ENCODE data around the gene GRM1.

DNA sequence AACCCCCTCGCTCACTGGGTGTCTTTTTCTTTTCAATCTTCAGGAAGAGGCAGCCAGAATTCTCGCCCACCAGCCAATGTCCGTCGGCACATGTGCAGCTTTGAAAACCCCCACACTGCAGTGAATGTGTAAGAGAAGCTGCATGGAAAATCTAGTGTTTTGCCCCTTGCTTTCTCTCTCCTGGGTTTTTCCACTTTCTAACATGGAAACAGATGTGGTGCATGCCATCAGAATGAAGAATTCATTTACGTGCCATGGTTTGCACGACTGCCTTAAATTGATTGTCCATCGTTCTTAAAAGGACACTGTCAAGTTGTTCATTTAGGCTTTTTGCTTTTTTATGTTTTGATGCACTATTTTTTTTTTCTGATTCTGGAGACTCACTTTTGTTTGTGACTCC lies 397.7 kb downstream of the GRM1 start:
- TF ChIP-seq, protein P1, sequence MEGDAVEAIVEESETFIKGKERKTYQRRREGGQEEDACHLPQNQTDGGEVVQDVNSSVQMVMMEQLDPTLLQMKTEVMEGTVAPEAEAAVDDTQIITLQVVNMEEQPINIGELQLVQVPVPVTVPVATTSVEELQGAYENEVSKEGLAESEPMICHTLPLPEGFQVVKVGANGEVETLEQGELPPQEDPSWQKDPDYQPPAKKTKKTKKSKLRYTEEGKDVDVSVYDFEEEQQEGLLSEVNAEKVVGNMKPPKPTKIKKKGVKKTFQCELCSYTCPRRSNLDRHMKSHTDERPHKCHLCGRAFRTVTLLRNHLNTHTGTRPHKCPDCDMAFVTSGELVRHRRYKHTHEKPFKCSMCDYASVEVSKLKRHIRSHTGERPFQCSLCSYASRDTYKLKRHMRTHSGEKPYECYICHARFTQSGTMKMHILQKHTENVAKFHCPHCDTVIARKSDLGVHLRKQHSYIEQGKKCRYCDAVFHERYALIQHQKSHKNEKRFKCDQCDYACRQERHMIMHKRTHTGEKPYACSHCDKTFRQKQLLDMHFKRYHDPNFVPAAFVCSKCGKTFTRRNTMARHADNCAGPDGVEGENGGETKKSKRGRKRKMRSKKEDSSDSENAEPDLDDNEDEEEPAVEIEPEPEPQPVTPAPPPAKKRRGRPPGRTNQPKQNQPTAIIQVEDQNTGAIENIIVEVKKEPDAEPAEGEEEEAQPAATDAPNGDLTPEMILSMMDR (conservative IDR thresholded peaks at IDR 0.05 in 1 of 2, IDR thresholded peaks at IDR 0.05 in 1 of 2; ENCODE audit: extremely low read depth in 1 of 2, insufficient read depth in 1 of 2, low read depth in 1 of 2, low read length in 2 of 2): no peak
- no peak for TF ChIP-seq EZH2 (IDR thresholded peaks at IDR 0.05; ENCODE audit: borderline replicate concordance, low read length)
